Natural killer cell (primary cell): ENCODE data around the gene FDXR. TPM values are rescaled to one million over a fixed set of nuclear protein-coding genes. Genes with fewer than 3 reads are reported as not detected.

Source experiments
- ATAC-seq, 3 donors: fragments of 150-1000 bp in 2 of 3; fragments of 200-7000 bp in 1 of 3; cut with Tn5 transposase; 1 replicate in 1 of 3; 2 replicates in 2 of 3; pipeline ENCODE4 v1.10.0; 2021; ENCODE audit warnings: mild to moderate bottlenecking in 2 of 3, moderate library complexity in 2 of 3
- DNase-seq, 2 donors: peaks; one replicate each; pipeline versions ENCODE4 v3.0.0 to v3.0.0-alpha.2; 2013 to 2021; ENCODE audit warnings: mixed read lengths in 1 of 2
- H3K27ac ChIP-seq: one replicate; pipeline ENCODE4 v1.5.1; 2013; ENCODE audit warnings: mild to moderate bottlenecking, low read length
- H3K27me3 ChIP-seq: one replicate; pipeline ENCODE4 v1.6.1; 2013; ENCODE audit warnings: low read length; ENCODE audit not compliant: control insufficient read depth, insufficient read depth
- H3K36me3 ChIP-seq: one replicate; pipeline ENCODE4 v1.6.1; 2013; ENCODE audit warnings: low read length; ENCODE audit not compliant: control insufficient read depth, insufficient read depth
- H3K4me1 ChIP-seq: one replicate; pipeline ENCODE4 v1.6.1; 2013; ENCODE audit warnings: low read length; ENCODE audit not compliant: control insufficient read depth, insufficient read depth
- H3K4me3 ChIP-seq: one replicate; pipeline ENCODE4 v1.5.1; 2013; ENCODE audit warnings: low read length
- H3K9me3 ChIP-seq: one replicate; pipeline ENCODE4 v1.6.1; 2013; ENCODE audit warnings: low read length; ENCODE audit not compliant: control insufficient read depth, insufficient read depth
- H3K27ac Mint-ChIP-seq, 2 donors: one replicate each; pipeline ENCODE4 v1.8.0; 2022; ENCODE audit warnings: mild to moderate bottlenecking in 2 of 2, mixed read lengths in 2 of 2, moderate library complexity in 1 of 2
- H3K27me3 Mint-ChIP-seq, 2 donors: one replicate each; pipeline ENCODE4 v1.8.0; 2022; ENCODE audit warnings: low read depth in 2 of 2, mixed read lengths in 2 of 2
- H3K36me3 Mint-ChIP-seq: one replicate; pipeline ENCODE4 v1.8.0; 2022; ENCODE audit warnings: mixed read lengths
- H3K4me1 Mint-ChIP-seq, 2 donors: one replicate each; pipeline ENCODE4 v1.8.0; 2022; ENCODE audit warnings: mixed read lengths in 2 of 2
- H3K4me3 Mint-ChIP-seq: one replicate; pipeline ENCODE4 v1.8.0; 2022; ENCODE audit warnings: mild to moderate bottlenecking, moderate library complexity, mixed read lengths
- H3K9me3 Mint-ChIP-seq, 2 donors: one replicate each; pipeline ENCODE4 v1.8.0; 2022; ENCODE audit warnings: mixed read lengths in 2 of 2
- WGBS: methylation state at CpG from one replicate; pipeline ENCODE4 v1.1.7; 2013; ENCODE audit warnings: missing lambda C conversion rate; ENCODE audit not compliant: insufficient coverage; 5-methylcytosine and 5-hydroxymethylcytosine counted together
- intact Hi-C: fragments of 100-400 bp; cut with micrococcal nuclease; formaldehyde crosslinking; loops from one replicate; pipeline ENCODE4 v1.14.2; 2022
- total RNA-seq, 4 donors: library from RNA; stranded (reverse); fragments of 120-200 nt in 1 of 4; gene quantifications; one replicate each; pipeline versions ENCODE4 v1.2.3 to v1.2.4, GENCODE V29; 2013 to 2022
- TF ChIP-seq, protein P1 (sequence below): fragments of 200-600 bp; IDR thresholded peaks from one replicate; pipeline ENCODE4 v1.8.0; 2022; ENCODE audit warnings: antibody characterized with exemption

Gene FDXR
- total RNA-seq, 3 donors from 2014 or later (not counting 1 experiment from before 2014, with no cell fraction given) = 4.5 to 9.1 (median 7.8) TPM

- H3K4me1 Mint-ChIP-seq = no peaks in the 10 kb centered on the region
- H3K36me3 Mint-ChIP-seq = no peaks in the 10 kb centered on the region
- intact Hi-C loops = no loop called here
- ATAC-seq (no peak), DNase-seq (no peak)
- no peak overlapping the region for H3K4me3 Mint-ChIP-seq
- Histone ChIP-seq H3K4me3 (no peak overlapping the region), H3K9me3 (no peaks in the 10 kb centered on the region), H3K4me1 (no peaks in the 10 kb centered on the region), H3K27ac (no peak overlapping the region), H3K36me3 (peaks cover 27% of the 10 kb centered on the region), H3K27me3 (no peaks in the 10 kb centered on the region)
- TF ChIP-seq, protein P1, sequence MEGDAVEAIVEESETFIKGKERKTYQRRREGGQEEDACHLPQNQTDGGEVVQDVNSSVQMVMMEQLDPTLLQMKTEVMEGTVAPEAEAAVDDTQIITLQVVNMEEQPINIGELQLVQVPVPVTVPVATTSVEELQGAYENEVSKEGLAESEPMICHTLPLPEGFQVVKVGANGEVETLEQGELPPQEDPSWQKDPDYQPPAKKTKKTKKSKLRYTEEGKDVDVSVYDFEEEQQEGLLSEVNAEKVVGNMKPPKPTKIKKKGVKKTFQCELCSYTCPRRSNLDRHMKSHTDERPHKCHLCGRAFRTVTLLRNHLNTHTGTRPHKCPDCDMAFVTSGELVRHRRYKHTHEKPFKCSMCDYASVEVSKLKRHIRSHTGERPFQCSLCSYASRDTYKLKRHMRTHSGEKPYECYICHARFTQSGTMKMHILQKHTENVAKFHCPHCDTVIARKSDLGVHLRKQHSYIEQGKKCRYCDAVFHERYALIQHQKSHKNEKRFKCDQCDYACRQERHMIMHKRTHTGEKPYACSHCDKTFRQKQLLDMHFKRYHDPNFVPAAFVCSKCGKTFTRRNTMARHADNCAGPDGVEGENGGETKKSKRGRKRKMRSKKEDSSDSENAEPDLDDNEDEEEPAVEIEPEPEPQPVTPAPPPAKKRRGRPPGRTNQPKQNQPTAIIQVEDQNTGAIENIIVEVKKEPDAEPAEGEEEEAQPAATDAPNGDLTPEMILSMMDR = no peak
- H3K27ac Mint-ChIP-seq = no peak overlapping the region
- 94% methylated on average over 9 of the region's 9 CpGs for WGBS
- H3K9me3 Mint-ChIP-seq = no peaks in the 10 kb centered on the region
- no peaks in the 10 kb centered on the region for H3K27me3 Mint-ChIP-seq
Measured at GRCh38 chr17:74825952-74826719, 46.7 kb downstream of the FDXR start.

DNA sequence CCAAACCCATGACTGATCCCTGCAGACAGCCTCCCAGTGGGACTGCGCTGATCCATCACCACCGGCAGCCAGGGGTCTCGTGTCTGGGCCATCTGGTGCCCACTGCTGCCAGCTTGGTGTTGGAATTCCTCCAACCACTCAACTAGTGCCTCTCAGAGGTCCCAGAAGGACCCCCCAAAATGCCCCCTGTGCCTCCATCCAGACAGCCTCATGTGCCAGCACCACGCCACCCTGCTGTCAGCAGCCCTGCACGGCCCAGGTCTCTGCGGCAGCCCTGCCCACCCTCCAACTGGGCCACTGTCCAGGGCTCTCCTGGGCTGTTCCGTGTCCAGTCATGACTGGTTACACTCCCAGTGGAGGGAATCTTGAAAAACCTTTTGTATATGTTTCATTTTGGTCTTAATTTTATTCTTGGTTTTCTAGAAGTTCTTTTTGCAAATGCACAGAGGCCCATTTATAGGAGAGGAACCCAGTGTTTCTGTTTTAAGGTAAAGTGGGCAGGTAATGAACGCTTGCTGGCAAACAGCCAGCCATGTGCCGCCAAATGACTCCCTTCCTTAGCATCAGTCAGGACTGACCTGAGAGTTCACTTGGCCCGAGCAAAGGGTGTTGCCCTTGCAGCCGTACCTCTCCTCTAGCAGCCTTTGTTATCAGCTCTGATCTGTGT, 47.7 kb downstream of the FDXR start:
- Mint-ChIP-seq H3K4me3 (no peak overlapping the region), H3K9me3 (no peaks in the 10 kb centered on the region), H3K36me3 (no peaks in the 10 kb centered on the region), H3K4me1 (no peaks in the 10 kb centered on the region), H3K27me3 (no peaks in the 10 kb centered on the region), H3K27ac (no peak overlapping the region)
- ATAC-seq (no peak), DNase-seq (no peak)
- peaks cover 27% of the 10 kb centered on the region for H3K36me3 ChIP-seq
- no peaks in the 10 kb centered on the region for H3K9me3 ChIP-seq
- H3K27me3 ChIP-seq = no peaks in the 10 kb centered on the region
- intact Hi-C loops = no loop called here
- TF ChIP-seq, protein P1 = no peak
- 95% methylated on average over 11 of the region's 11 CpGs for WGBS
- no peak overlapping the region for H3K4me3 ChIP-seq
- no peak overlapping the region for H3K27ac ChIP-seq
- H3K4me1 ChIP-seq = no peaks in the 10 kb centered on the region

GRCh38 chr17:74822939-74823367, 49.8 kb downstream of the FDXR start:
- TF ChIP-seq, protein P1 = no peak
- no peak overlapping the region for H3K27ac ChIP-seq
- H3K9me3 ChIP-seq = no peaks in the 10 kb centered on the region
- DNase-seq (no peak), ATAC-seq (no peak)
- intact Hi-C loops = no loop called here
- H3K36me3 ChIP-seq = peaks cover 37% of the 10 kb centered on the region
- no peaks in the 10 kb centered on the region for H3K4me1 Mint-ChIP-seq
- H3K27me3 Mint-ChIP-seq = no peaks in the 10 kb centered on the region
- H3K4me3 ChIP-seq = no peak overlapping the region
- no peaks in the 10 kb centered on the region for H3K9me3 Mint-ChIP-seq
- H3K27ac Mint-ChIP-seq = no peak overlapping the region
- H3K4me1 ChIP-seq = no peaks in the 10 kb centered on the region
- H3K27me3 ChIP-seq = no peaks in the 10 kb centered on the region
- no peaks in the 10 kb centered on the region for H3K36me3 Mint-ChIP-seq
- 82% methylated on average over 9 of the region's 12 CpGs for WGBS
- no peak overlapping the region for H3K4me3 Mint-ChIP-seq
